Esophagus (tissue), 2 donors: Measurements from ENCODE around the gene CNGB1. TPM values are rescaled to one million over a fixed set of nuclear protein-coding genes. Genes with fewer than 3 reads are reported as not detected.

Source experiments
- H3K27ac ChIP-seq, 2 donors: one replicate each; pipeline ENCODE4 v1.5.1; 2013; ENCODE audit warnings: low read depth in 2 of 2, mild to moderate bottlenecking in 2 of 2, inconsistent platforms in 1 of 2, low read length in 1 of 2, moderate library complexity in 1 of 2
- H3K27me3 ChIP-seq, 2 donors: one replicate each; pipeline ENCODE4 v1.6.1; 2013; ENCODE audit warnings: low read length in 2 of 2, control low read depth in 1 of 2, mild to moderate bottlenecking in 1 of 2; ENCODE audit not compliant: insufficient read depth in 2 of 2, control insufficient read depth in 1 of 2
- H3K36me3 ChIP-seq, 2 donors: one replicate each; pipeline ENCODE4 v1.6.1; 2013; ENCODE audit warnings: low read length in 1 of 2; ENCODE audit not compliant: control insufficient read depth in 2 of 2, insufficient read depth in 2 of 2
- H3K4me1 ChIP-seq, 2 donors: one replicate each; pipeline ENCODE4 v1.6.1; 2013; ENCODE audit warnings: low read length in 1 of 2; ENCODE audit not compliant: control insufficient read depth in 2 of 2, insufficient read depth in 2 of 2
- H3K4me3 ChIP-seq, 2 donors: one replicate each; pipeline ENCODE4 v1.5.1; 2013; ENCODE audit warnings: low read length in 2 of 2, mild to moderate bottlenecking in 2 of 2, low read depth in 1 of 2, moderate library complexity in 1 of 2
- H3K9me3 ChIP-seq, 2 donors: one replicate each; pipeline ENCODE4 v1.6.1; 2013; ENCODE audit warnings: mild to moderate bottlenecking in 2 of 2, low read depth in 1 of 2, low read length in 1 of 2, moderate library complexity in 1 of 2; ENCODE audit not compliant: control insufficient read depth in 2 of 2, insufficient read depth in 1 of 2
- WGBS, 2 donors: extraction: QIAGEN DNeasy Blood & Tissue Kit; methylation state at CpG; one replicate each; pipeline ENCODE4 v1.1.7; 2013; 5-methylcytosine and 5-hydroxymethylcytosine counted together
- polyA plus RNA-seq, 2 donors: library from polyadenylated mRNA; stranded (reverse); fragments of 200-250 nt; gene quantifications; one replicate each; pipeline ENCODE4 v1.2.3, GENCODE V29; 2013
- donor health status: healthy with polysubstance abuse.
- donor health status: Bipolar disorder and iron deficiency.

Gene CNGB1
- polyA plus RNA-seq, 2 donors = 0.04 to 0.06 TPM

GRCh38 chr16:57998486-57998885, 27.6 kb upstream of the CNGB1 start:
- no peak overlapping the region for H3K4me3 ChIP-seq
- H3K36me3 ChIP-seq = peaks cover 10 to 26% of the 10 kb centered on the region in 2 donors
- peaks cover 7 to 28% of the 10 kb centered on the region in 2 donors for H3K4me1 ChIP-seq
- no peak overlapping the region for H3K27ac ChIP-seq
- WGBS, 2 donors = 46 to 68% methylated on average over 8 of the region's 8 CpGs
- H3K27me3 ChIP-seq = no peaks in the 10 kb centered on the region
- no peaks in the 10 kb centered on the region for H3K9me3 ChIP-seq

GRCh38 chr16:57997528-57998265, 26.8 kb upstream of the CNGB1 start:
- WGBS, 2 donors = 94 to 95% methylated on average over 36 of the region's 36 CpGs
- Histone ChIP-seq H3K27ac (no peak overlapping the region), H3K4me3 (no peak overlapping the region), H3K27me3 (no peaks in the 10 kb centered on the region), H3K36me3 (peaks cover 10 to 26% of the 10 kb centered on the region in 2 donors), H3K9me3 (no peaks in the 10 kb centered on the region), H3K4me1 (peaks cover 7 to 34% of the 10 kb centered on the region in 2 donors)

GRCh38 chr16:57997176-57997527, 26.2 kb upstream of the CNGB1 start:
- Histone ChIP-seq H3K9me3 (no peaks in the 10 kb centered on the region), H3K4me3 (no peak overlapping the region), H3K27me3 (no peaks in the 10 kb centered on the region), H3K36me3 (peaks cover 10 to 26% of the 10 kb centered on the region in 2 donors), H3K27ac (no peak overlapping the region), H3K4me1 (peaks cover 7 to 34% of the 10 kb centered on the region in 2 donors)
- WGBS, 2 donors = 96% methylated on average over 35 of the region's 35 CpGs

GRCh38 chr16:57996406-57997175, 25.7 kb upstream of the CNGB1 start:
- WGBS, 2 donors = 96 to 97% methylated on average over 62 of the region's 62 CpGs
- H3K9me3 ChIP-seq = no peaks in the 10 kb centered on the region
- peaks cover 10 to 26% of the 10 kb centered on the region in 2 donors for H3K36me3 ChIP-seq
- H3K4me1 ChIP-seq = peaks cover 7 to 33% of the 10 kb centered on the region in 2 donors
- no peak overlapping the region for H3K27ac ChIP-seq
- no peaks in the 10 kb centered on the region for H3K27me3 ChIP-seq
- no peak overlapping the region for H3K4me3 ChIP-seq

GRCh38 chr16:57995721-57996405, 24.9 kb upstream of the CNGB1 start:
- Histone ChIP-seq H3K27ac (no peak overlapping the region), H3K4me1 (peaks cover 7 to 34% of the 10 kb centered on the region in 2 donors), H3K4me3 (no peak overlapping the region), H3K27me3 (no peaks in the 10 kb centered on the region), H3K36me3 (peaks cover 10 to 26% of the 10 kb centered on the region in 2 donors), H3K9me3 (no peaks in the 10 kb centered on the region)
- 84 to 86% methylated on average over 18 of the region's 18 CpGs for WGBS, 2 donors

GRCh38 chr16:57994778-57995177, 23.9 kb upstream of the CNGB1 start:
- Histone ChIP-seq H3K27me3 (no peaks in the 10 kb centered on the region), H3K4me3 (no peak overlapping the region), H3K4me1 (peaks cover 7 to 33% of the 10 kb centered on the region in 2 donors), H3K36me3 (peaks cover 10 to 26% of the 10 kb centered on the region in 2 donors), H3K27ac (no peak overlapping the region), H3K9me3 (no peaks in the 10 kb centered on the region)
- WGBS, 2 donors = 27 to 33% methylated on average over 4 of the region's 4 CpGs

GRCh38 chr16:57994361-57994760, 23.4 kb upstream of the CNGB1 start:
- Histone ChIP-seq H3K27ac (no peak overlapping the region), H3K9me3 (no peaks in the 10 kb centered on the region), H3K4me1 (peaks cover 7 to 29% of the 10 kb centered on the region in 2 donors), H3K4me3 (no peak overlapping the region), H3K27me3 (no peaks in the 10 kb centered on the region), H3K36me3 (peaks cover 10 to 26% of the 10 kb centered on the region in 2 donors)
- WGBS, 2 donors = 94 to 95% methylated on average over 4 of the region's 4 CpGs

GRCh38 chr16:57993897-57994296, 23.0 kb upstream of the CNGB1 start:
- Histone ChIP-seq H3K9me3 (no peaks in the 10 kb centered on the region), H3K4me3 (no peak overlapping the region), H3K27me3 (no peaks in the 10 kb centered on the region), H3K27ac (peak overlapping the region in 1 of 2 donors; percentile 88), H3K4me1 (peaks cover 7 to 26% of the 10 kb centered on the region in 2 donors), H3K36me3 (peaks cover 10 to 26% of the 10 kb centered on the region in 2 donors)
- 87 to 88% methylated on average over 5 of the region's 5 CpGs for WGBS, 2 donors

GRCh38 chr16:57993438-57993837, 22.5 kb upstream of the CNGB1 start:
- Histone ChIP-seq H3K36me3 (peaks cover 10 to 26% of the 10 kb centered on the region in 2 donors), H3K9me3 (no peaks in the 10 kb centered on the region), H3K27ac (peak overlapping the region; percentile 72 to 88), H3K27me3 (no peaks in the 10 kb centered on the region), H3K4me1 (peaks cover 7 to 24% of the 10 kb centered on the region in 2 donors), H3K4me3 (no peak overlapping the region)
- WGBS, 2 donors = 65 to 68% methylated on average over 8 of the region's 8 CpGs
